ENCODE measurements around the gene LARP1. TPM values are rescaled to one million over a fixed set of nuclear protein-coding genes. Genes with fewer than 3 reads are reported as not detected.
"Not testable (repeated sequence)": the region's sequence is repeated elsewhere in the genome, so short reads cannot be mapped to it uniquely, and the experiment has no call there.

Gene LARP1
- total and polyA plus RNA-seq, 9 donors, result 38.1 to 249 (median 146) TPM

DNA sequence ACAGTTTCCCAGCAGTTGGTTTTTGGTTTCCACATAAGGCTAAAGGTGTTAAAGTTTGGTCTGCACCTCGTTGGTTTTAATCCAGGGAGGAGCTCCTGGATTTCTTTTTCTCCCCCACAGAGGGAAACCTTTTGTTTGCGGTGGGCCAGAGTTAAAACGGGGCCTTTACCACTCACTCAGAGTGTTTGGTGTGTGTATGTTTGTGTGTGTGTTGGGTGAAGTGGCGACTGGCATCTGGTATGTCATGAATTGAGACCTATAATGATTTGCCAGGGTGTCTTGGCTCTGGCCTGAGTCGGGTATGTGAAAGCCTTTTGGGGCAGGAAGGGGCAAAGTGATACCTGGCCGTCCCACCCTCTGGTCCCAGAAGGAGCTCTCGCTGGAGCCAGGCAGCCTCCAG is 64.4 kb downstream of the LARP1 start:
- Histone ChIP-seq H3K27me3 (no peaks in the 10 kb centered on the region), H3K4me3 (no peak overlapping the region), H3K9me3 (no peaks in the 10 kb centered on the region), H3K27ac (no peak overlapping the region), H3K4me1 (ENCODE audit: insufficient read depth) (peaks cover 6% of the 10 kb centered on the region), H3K36me3 (no peaks in the 10 kb centered on the region)
- no peak for DNase-seq
- intact Hi-C loops (cut with DNase I), result loop anchor here in 1 of 4 donors (10.0 kb wide), 1 partner anchor 155 kb away; no protein-coding TSS in a partner anchor
- WGBS, 3 donors, result 74 to 80% (median 78%) methylated on average over 7 of the region's 7 CpGs
- TF ChIP-seq, protein P1, sequence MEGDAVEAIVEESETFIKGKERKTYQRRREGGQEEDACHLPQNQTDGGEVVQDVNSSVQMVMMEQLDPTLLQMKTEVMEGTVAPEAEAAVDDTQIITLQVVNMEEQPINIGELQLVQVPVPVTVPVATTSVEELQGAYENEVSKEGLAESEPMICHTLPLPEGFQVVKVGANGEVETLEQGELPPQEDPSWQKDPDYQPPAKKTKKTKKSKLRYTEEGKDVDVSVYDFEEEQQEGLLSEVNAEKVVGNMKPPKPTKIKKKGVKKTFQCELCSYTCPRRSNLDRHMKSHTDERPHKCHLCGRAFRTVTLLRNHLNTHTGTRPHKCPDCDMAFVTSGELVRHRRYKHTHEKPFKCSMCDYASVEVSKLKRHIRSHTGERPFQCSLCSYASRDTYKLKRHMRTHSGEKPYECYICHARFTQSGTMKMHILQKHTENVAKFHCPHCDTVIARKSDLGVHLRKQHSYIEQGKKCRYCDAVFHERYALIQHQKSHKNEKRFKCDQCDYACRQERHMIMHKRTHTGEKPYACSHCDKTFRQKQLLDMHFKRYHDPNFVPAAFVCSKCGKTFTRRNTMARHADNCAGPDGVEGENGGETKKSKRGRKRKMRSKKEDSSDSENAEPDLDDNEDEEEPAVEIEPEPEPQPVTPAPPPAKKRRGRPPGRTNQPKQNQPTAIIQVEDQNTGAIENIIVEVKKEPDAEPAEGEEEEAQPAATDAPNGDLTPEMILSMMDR (IDR thresholded peaks at IDR 0.05), result no peak

DNA sequence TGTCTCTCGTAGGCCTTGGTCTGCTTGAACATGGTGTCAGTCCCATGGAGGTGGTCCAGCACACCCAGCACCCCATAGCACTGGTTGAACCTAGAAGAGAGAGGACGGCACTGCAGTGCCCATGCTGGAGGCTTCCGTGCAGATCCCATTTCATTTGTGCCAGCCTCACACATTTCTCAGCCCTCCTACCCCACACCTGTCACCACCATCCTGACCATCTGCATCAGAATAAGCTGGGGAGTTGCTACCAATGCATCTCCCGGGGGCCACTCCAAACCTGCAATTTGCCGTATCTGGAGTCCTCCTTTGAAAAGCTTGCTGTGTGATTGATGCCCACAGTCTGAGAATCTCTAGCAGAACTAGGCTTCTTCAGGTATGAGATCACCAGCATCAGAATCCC is 65.2 kb downstream of the LARP1 start:
- H3K27ac ChIP-seq, result no peak overlapping the region
- no peaks in the 10 kb centered on the region for H3K27me3 ChIP-seq
- H3K4me3 ChIP-seq, result no peak overlapping the region
- H3K9me3 ChIP-seq, result no peaks in the 10 kb centered on the region
- peaks cover 6% of the 10 kb centered on the region for H3K4me1 ChIP-seq (ENCODE audit: insufficient read depth)
- 92 to 95% (median 92%) methylated on average over 5 of the region's 5 CpGs for WGBS, 3 donors
- intact Hi-C loops (cut with DNase I), result no loop called here
- H3K36me3 ChIP-seq, result no peaks in the 10 kb centered on the region
- DNase-seq, result no peak
- TF ChIP-seq EP300 (IDR thresholded peaks at IDR 0.05), result no peak
- TF ChIP-seq POLR2A (IDR thresholded peaks at IDR 0.05), result no peak
- TF ChIP-seq, protein P1 (IDR thresholded peaks at IDR 0.05), result no peak

DNA sequence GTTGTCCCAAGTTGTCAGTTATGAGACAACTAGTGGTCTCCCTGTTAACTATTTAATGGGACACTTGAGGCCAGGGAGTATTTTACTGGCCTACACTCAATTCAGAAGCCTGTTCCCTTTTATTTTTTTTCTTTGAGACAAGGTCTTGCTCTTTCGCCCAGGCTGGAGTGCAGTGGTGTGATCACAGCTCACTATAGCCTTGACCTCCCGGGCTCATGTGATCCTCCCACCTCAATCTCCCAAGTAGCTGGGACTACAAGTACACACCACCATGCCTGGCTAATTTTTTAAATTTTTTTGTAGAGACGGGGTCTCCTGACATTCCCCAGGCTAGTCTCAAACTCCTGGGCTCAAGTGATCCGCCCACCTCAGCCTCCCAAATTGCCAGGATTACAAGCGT is 67.7 kb downstream of the LARP1 start:
- H3K4me3 ChIP-seq; H3K9me3 ChIP-seq; H3K36me3 ChIP-seq; H3K27ac ChIP-seq; intact Hi-C loops (cut with DNase I); H3K27me3 ChIP-seq; H3K4me1 ChIP-seq (ENCODE audit: insufficient read depth): not testable (repeated sequence)
- WGBS, 3 donors, result 39 to 53% (median 45%) methylated on average over 5 of the region's 5 CpGs
- peak in 1 of 5 donors; percentile 37 for DNase-seq

DNA sequence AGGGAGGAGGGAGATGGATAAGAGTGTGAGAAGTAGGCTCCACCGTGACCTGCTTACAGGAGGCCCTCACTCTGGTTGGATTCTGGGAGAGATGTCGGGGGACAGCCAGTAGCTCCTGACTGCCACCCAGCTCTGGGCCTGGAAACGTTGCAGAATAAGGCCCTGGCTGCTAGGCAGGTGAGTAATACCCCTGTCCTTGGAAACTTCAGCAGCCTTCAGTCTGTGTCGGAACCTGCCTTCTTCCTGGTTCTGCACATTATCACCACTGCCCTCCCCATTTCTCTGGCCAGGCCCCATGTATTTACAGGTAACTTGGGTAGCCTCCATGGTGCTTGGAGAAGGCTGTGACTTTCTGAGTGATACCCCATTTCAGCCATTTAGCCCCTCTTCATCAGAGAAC is 68.4 kb downstream of the LARP1 start:
- Histone ChIP-seq H3K27me3 (no peaks in the 10 kb centered on the region), H3K36me3 (no peaks in the 10 kb centered on the region), H3K27ac (no peak overlapping the region), H3K4me1 (ENCODE audit: insufficient read depth) (peaks cover 6% of the 10 kb centered on the region), H3K9me3 (no peaks in the 10 kb centered on the region), H3K4me3 (no peak overlapping the region)
- intact Hi-C loops (cut with DNase I), result no loop called here
- no peak for DNase-seq
- 80 to 92% (median 81%) methylated on average over 4 of the region's 4 CpGs for WGBS, 3 donors
- no peak for TF ChIP-seq EP300 (IDR thresholded peaks at IDR 0.05)
- TF ChIP-seq, protein P1 (IDR thresholded peaks at IDR 0.05), result no peak
- TF ChIP-seq POLR2A (IDR thresholded peaks at IDR 0.05), result no peak

DNA sequence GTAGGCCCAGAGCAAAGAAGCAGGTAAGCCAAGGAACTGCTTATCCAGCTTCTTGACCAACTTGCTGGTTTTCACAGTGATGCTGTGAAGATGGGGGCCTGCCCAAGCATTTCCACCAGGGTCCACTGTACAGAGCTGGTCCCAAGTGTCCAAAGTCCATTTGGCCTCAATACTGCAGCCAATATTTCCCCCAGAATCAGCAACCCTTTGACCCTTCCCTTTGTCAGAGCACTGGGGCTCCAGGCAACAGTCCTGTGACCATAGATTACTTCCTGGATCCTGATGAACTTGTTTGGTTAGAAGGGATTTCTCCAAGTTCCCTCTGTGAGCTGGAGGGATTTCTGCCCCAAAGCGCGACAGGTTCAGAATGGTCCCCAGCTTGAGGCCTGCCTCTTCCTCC is 68.9 kb downstream of the LARP1 start:
- Histone ChIP-seq H3K36me3 (no peaks in the 10 kb centered on the region), H3K4me1 (ENCODE audit: insufficient read depth) (peaks cover 4% of the 10 kb centered on the region), H3K27me3 (no peaks in the 10 kb centered on the region), H3K4me3 (no peak overlapping the region), H3K9me3 (no peaks in the 10 kb centered on the region), H3K27ac (no peak overlapping the region)
- TF ChIP-seq EP300 (IDR thresholded peaks at IDR 0.05) (no peak), POLR2A (IDR thresholded peaks at IDR 0.05) (no peak)
- TF ChIP-seq, protein P1 (IDR thresholded peaks at IDR 0.05), result no peak
- intact Hi-C loops (cut with DNase I), result no loop called here
- no peak for DNase-seq
- 98 to 100% (median 99%) methylated on average over 2 of the region's 2 CpGs for WGBS, 3 donors
